B cell (primary cell): ENCODE results near the gene RENBP.

Source experiments
- EZH2 ChIP-seq: IDR thresholded peaks from 2 replicates; pipeline ENCODE4 v1.6.1; 2012; ENCODE audit warnings: borderline replicate concordance, low read depth, mild to moderate bottlenecking, moderate library complexity, low read length; ENCODE audit not compliant: insufficient read depth, poor library complexity, severe bottlenecking
- TF ChIP-seq, protein P1 (sequence below): fragments of 200-600 bp; IDR thresholded peaks from one replicate; pipeline ENCODE4 v1.8.0; 2022; ENCODE audit warnings: antibody characterized with exemption, mild to moderate bottlenecking

DNA sequence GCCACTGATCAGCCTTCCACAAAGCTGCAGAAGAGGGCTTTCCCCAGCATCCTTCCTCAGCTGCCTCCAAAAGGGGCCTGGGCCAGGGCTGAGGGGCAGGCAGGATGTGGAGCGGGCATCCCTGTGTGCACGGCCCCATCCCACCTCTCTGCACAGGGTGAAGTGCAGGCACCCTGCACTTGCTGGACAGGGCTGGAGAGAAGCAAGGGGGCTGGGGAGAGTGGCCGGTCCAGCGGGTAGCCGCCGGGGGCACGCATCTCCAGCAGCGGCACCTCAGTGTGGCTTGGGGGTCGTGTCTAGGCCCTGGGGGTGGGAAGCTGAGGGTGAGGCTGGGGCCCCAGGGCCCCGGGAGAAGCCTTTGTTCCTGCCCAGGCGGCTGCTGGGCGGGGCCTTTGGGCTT is 37.0 kb downstream of the RENBP start:
- TF ChIP-seq, protein P1, sequence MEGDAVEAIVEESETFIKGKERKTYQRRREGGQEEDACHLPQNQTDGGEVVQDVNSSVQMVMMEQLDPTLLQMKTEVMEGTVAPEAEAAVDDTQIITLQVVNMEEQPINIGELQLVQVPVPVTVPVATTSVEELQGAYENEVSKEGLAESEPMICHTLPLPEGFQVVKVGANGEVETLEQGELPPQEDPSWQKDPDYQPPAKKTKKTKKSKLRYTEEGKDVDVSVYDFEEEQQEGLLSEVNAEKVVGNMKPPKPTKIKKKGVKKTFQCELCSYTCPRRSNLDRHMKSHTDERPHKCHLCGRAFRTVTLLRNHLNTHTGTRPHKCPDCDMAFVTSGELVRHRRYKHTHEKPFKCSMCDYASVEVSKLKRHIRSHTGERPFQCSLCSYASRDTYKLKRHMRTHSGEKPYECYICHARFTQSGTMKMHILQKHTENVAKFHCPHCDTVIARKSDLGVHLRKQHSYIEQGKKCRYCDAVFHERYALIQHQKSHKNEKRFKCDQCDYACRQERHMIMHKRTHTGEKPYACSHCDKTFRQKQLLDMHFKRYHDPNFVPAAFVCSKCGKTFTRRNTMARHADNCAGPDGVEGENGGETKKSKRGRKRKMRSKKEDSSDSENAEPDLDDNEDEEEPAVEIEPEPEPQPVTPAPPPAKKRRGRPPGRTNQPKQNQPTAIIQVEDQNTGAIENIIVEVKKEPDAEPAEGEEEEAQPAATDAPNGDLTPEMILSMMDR = no peak
- no peak for TF ChIP-seq EZH2
